ENCODE data around the gene CD7. TPM values are rescaled to one million over a fixed set of nuclear protein-coding genes. Genes with fewer than 3 reads are reported as not detected.

The CD7 gene
- total RNA-seq, 2 experiments from 2014 or later: not detected

DNA sequence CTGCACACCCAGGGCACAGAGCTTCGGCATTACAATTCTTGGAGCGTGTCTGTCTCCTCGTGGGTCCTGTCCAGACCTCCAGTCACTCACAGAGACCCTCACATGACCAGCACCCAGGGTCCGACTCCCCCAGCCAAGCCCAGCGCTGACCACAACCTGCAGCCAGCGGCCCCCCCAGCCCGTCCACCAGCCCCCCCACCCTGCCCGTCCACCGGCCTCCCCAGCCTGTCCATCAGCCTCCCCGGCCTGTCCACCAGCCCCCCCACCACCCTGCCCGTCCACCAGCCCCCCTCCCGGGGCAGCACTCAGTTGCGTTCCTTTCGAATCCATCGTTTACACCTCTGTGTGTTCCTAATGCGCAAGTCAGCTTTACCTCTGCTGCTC, 10.3 kb upstream of the CD7 start:
- H3K27ac ChIP-seq (ENCODE audit: low read depth, low read length, poor library complexity, severe bottlenecking): no peak overlapping the region
- no peak for DNase-seq (ENCODE audit: low spot score)
- no TSS peak for BruUV-seq (replicated peaks)
- H3K4me1 ChIP-seq (ENCODE audit: insufficient read depth, low read length, poor library complexity, severe bottlenecking): peaks cover 6% of the 10 kb centered on the region
- no peaks in the 10 kb centered on the region for H4K20me1 ChIP-seq (ENCODE audit: insufficient read depth, low read length)
- H3K4me2 ChIP-seq (ENCODE audit: low read length): no peak overlapping the region
- ChIA-PET CTCF (ENCODE audit: unreplicated experiment) (no interaction called here), POLR2A (no interaction called here)
- intact Hi-C loops (cut with micrococcal nuclease; ENCODE audit: unreplicated experiment): no loop called here
- H3K36me3 ChIP-seq (ENCODE audit: insufficient read depth, low read length): no peaks in the 10 kb centered on the region
- no peak overlapping the region for H2AFZ ChIP-seq (ENCODE audit: low read length)
- no peak overlapping the region for H3K4me3 ChIP-seq (ENCODE audit: low read depth, low read length, poor library complexity, severe bottlenecking)
- H3K9me2 ChIP-seq (ENCODE audit: insufficient read depth, low read length): no peaks in the 10 kb centered on the region
- H3K79me2 ChIP-seq (ENCODE audit: insufficient read depth, low read depth, low read length): no peaks in the 10 kb centered on the region
- H3K9me3 ChIP-seq (ENCODE audit: low read length): no peaks in the 10 kb centered on the region
- TF ChIP-seq, protein P1, sequence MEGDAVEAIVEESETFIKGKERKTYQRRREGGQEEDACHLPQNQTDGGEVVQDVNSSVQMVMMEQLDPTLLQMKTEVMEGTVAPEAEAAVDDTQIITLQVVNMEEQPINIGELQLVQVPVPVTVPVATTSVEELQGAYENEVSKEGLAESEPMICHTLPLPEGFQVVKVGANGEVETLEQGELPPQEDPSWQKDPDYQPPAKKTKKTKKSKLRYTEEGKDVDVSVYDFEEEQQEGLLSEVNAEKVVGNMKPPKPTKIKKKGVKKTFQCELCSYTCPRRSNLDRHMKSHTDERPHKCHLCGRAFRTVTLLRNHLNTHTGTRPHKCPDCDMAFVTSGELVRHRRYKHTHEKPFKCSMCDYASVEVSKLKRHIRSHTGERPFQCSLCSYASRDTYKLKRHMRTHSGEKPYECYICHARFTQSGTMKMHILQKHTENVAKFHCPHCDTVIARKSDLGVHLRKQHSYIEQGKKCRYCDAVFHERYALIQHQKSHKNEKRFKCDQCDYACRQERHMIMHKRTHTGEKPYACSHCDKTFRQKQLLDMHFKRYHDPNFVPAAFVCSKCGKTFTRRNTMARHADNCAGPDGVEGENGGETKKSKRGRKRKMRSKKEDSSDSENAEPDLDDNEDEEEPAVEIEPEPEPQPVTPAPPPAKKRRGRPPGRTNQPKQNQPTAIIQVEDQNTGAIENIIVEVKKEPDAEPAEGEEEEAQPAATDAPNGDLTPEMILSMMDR (conservative IDR thresholded peaks at IDR 0.05; ENCODE audit: low read length): no peak
- no peak for TF ChIP-seq EZH2phosphoT487 (IDR thresholded peaks at IDR 0.05; ENCODE audit: borderline replicate concordance, low read depth, low read length)

DNA sequence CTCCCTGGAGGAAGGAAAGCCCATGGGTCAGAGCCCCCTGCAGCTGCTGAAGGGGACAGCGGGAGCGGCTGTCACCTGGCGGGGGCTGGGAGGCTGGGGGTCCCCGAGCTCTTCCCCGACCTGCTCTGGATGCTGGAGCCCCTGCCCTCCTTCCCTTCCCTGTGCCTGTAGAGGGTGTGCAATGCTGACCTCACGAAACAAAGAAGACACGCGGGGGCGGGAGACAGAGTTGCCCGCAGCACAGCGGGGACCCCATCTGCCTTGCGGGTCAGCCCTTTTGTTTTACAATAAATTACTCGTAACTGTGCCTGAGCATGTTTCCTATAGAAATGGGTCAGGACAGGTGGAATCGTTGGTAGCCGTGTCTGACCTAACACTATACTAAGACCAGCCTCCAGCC, 9.9 kb upstream of the CD7 start:
- intact Hi-C loops (cut with micrococcal nuclease; ENCODE audit: unreplicated experiment): no loop called here
- DNase-seq (ENCODE audit: low spot score): no peak
- Histone ChIP-seq H2AFZ (ENCODE audit: low read length) (no peak overlapping the region), H4K20me1 (ENCODE audit: insufficient read depth, low read length) (no peaks in the 10 kb centered on the region), H3K79me2 (ENCODE audit: insufficient read depth, low read depth, low read length) (no peaks in the 10 kb centered on the region), H3K4me2 (ENCODE audit: low read length) (no peak overlapping the region), H3K9me2 (ENCODE audit: insufficient read depth, low read length) (no peaks in the 10 kb centered on the region), H3K4me3 (ENCODE audit: low read depth, low read length, poor library complexity, severe bottlenecking) (no peak overlapping the region), H3K36me3 (ENCODE audit: insufficient read depth, low read length) (no peaks in the 10 kb centered on the region), H3K27ac (ENCODE audit: low read depth, low read length, poor library complexity, severe bottlenecking) (no peak overlapping the region), H3K9me3 (ENCODE audit: low read length) (no peaks in the 10 kb centered on the region), H3K4me1 (ENCODE audit: insufficient read depth, low read length, poor library complexity, severe bottlenecking) (peaks cover 6% of the 10 kb centered on the region)
- CTCF ChIA-PET (ENCODE audit: unreplicated experiment): no interaction called here
- POLR2A ChIA-PET: no interaction called here
- BruUV-seq (replicated peaks): no TSS peak
- TF ChIP-seq EZH2phosphoT487 (IDR thresholded peaks at IDR 0.05; ENCODE audit: borderline replicate concordance, low read depth, low read length): no peak
- TF ChIP-seq, protein P1 (conservative IDR thresholded peaks at IDR 0.05; ENCODE audit: low read length): no peak

DNA sequence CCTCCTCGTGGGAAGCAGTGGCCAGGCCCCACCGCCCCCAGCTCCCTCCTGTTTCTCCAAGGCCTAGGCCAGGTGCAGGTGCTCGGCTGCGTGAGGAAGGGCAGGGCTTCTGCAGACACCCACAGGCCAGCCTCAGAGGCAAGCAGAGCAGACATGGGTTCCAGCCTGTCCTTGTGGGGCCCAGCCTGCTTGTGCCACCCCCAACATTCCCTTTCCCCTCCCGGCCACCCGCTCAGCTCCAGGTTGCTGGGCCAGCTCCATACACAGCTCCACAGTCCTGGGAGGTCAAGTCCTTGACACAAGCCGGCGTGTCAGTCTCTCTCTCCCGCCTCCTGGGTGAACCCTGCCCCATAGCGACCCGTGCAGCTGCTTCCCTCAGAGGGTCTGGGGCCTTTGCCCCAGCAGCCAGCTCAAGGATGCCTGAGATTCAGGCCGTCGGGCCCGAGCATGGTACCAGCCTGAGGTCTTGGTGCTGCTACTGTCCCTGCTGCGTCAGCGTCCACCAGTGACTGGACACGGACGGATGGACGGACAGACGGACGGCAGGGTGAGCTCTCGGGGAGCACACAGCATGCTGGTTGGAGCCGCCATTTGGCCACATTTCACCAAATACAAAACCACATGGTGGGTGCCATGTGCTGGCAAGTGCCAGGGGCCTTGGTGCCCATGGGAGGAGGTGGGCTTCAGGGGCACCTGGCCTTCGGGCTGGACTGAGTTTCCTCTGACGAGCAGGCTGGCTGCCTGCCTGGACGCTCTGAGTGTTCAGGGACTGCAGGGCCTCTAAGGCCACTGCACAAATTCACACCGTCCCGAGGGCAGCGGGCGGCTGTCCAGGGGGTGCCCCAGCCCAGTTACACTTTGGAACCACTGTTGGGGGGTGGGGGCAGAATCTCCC, 8.1 kb upstream of the CD7 start:
- no peak overlapping the region for H3K4me2 ChIP-seq (ENCODE audit: low read length)
- no peak overlapping the region for H3K4me3 ChIP-seq (ENCODE audit: low read depth, low read length, poor library complexity, severe bottlenecking)
- no peaks in the 10 kb centered on the region for H3K79me2 ChIP-seq (ENCODE audit: insufficient read depth, low read depth, low read length)
- no peak for DNase-seq (ENCODE audit: low spot score)
- no peaks in the 10 kb centered on the region for H3K9me3 ChIP-seq (ENCODE audit: low read length)
- ChIA-PET CTCF (ENCODE audit: unreplicated experiment) (interaction anchor here (0.6 kb wide), 1 partner anchor 17 kb away, joined by 4 read pairs; no protein-coding TSS in a partner anchor), POLR2A (no interaction called here)
- peaks cover 5% of the 10 kb centered on the region for H3K4me1 ChIP-seq (ENCODE audit: insufficient read depth, low read length, poor library complexity, severe bottlenecking)
- intact Hi-C loops (cut with micrococcal nuclease; ENCODE audit: unreplicated experiment): no loop called here
- TF ChIP-seq, protein P1 (conservative IDR thresholded peaks at IDR 0.05; ENCODE audit: low read length): no peak
- TF ChIP-seq EZH2phosphoT487 (IDR thresholded peaks at IDR 0.05; ENCODE audit: borderline replicate concordance, low read depth, low read length): no peak
- no peaks in the 10 kb centered on the region for H3K36me3 ChIP-seq (ENCODE audit: insufficient read depth, low read length)
- no peaks in the 10 kb centered on the region for H3K9me2 ChIP-seq (ENCODE audit: insufficient read depth, low read length)
- BruUV-seq (replicated peaks): no TSS peak
- H4K20me1 ChIP-seq (ENCODE audit: insufficient read depth, low read length): no peaks in the 10 kb centered on the region
- no peak overlapping the region for H3K27ac ChIP-seq (ENCODE audit: low read depth, low read length, poor library complexity, severe bottlenecking)
- no peak overlapping the region for H2AFZ ChIP-seq (ENCODE audit: low read length)

All from OCI-LY7 (cell line).